Fibroblast of pulmonary artery (primary cell): Measurements from ENCODE around the gene CRIM1.

Source experiments
- DNase-seq: peaks from one replicate; pipeline ENCODE4 v3.0.0-alpha.2; 2010; ENCODE audit warnings: low read depth
- H3K4me3 ChIP-seq: replicated peaks from 2 replicates; pipeline ENCODE4 v1.5.1; 2011; ENCODE audit warnings: low read depth, mild to moderate bottlenecking, control low read depth, low read length, moderate library complexity
- TF ChIP-seq, protein P1 (sequence below): IDR thresholded peaks from 2 replicates; pipeline ENCODE4 v1.5.1; 2011; ENCODE audit warnings: mild to moderate bottlenecking, control low read depth, low read length, inconsistent platforms; ENCODE audit errors: missing control alignments

The CRIM1 gene

GRCh38 chr2:36379710-36380448 lies 24.3 kb downstream of the CRIM1 start:
- TF ChIP-seq, protein P1, sequence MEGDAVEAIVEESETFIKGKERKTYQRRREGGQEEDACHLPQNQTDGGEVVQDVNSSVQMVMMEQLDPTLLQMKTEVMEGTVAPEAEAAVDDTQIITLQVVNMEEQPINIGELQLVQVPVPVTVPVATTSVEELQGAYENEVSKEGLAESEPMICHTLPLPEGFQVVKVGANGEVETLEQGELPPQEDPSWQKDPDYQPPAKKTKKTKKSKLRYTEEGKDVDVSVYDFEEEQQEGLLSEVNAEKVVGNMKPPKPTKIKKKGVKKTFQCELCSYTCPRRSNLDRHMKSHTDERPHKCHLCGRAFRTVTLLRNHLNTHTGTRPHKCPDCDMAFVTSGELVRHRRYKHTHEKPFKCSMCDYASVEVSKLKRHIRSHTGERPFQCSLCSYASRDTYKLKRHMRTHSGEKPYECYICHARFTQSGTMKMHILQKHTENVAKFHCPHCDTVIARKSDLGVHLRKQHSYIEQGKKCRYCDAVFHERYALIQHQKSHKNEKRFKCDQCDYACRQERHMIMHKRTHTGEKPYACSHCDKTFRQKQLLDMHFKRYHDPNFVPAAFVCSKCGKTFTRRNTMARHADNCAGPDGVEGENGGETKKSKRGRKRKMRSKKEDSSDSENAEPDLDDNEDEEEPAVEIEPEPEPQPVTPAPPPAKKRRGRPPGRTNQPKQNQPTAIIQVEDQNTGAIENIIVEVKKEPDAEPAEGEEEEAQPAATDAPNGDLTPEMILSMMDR, result no peak
- no peak for DNase-seq
- H3K4me3 ChIP-seq, result no peak overlapping the region

DNA sequence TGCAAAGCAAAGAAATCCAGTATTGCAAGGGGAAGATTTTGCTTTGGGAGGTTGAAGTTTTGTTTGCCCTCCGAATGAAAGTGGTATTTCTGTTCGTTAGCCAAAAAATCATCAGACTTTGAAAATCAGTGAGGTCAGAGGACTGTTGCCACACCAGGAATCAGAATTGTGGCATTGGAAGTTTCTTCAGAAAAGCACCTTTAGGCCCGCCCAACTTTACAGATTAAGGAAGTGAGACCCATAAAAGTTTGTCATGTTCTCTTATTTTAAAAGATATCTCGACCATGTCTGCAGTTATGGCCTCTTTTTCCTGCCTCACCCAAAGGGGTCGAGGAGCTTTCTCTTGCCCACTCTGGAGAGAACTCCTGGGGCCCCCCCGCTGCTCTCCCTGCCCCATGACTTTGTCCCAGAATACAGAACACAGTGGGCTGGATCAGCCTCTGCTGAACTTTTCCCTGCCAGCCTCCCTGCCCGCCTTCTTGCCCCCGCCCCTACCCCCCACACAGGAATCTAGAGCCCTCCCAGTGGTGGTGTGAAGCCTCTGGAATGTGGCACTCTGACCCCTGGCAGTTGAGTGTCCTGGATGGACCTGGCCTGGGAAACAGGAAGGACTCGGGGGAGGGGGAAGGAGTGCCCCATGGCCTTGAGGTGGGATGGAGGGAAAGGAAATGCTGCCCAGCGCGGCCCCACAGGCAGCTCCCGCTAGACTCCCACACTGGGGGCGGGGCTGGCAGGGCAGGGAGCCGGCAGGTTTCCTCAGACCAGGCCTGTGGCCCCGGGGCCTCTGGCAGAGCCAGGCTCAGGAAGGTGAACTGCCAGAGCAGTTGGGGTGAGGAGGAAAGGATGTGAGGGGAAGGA lies 25.3 kb downstream of the CRIM1 start:
- DNase-seq, result peak; percentile 77
- H3K4me3 ChIP-seq, result no peak overlapping the region
- TF ChIP-seq, protein P1, result no peak

DNA sequence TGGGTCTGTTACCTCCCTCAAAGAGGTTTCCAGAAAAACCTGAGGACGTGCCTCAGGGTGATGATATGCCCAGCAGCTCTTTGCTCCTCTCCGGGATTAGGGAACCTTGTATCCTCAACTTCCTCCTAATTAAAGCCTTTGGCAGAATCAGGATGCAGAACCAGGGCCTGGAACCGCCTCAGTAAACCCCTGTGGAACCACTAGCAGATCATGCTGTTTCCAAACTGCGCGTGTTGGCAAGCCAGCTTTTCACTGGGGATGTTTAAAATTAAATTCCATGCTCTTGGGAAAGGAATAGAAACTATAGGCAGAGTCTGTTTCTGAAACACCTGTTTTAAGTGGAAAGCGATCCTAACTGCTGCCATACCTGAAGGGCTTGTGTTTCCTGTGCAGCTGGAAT lies 26.4 kb downstream of the CRIM1 start:
- H3K4me3 ChIP-seq, result no peak overlapping the region
- no peak for DNase-seq
- TF ChIP-seq, protein P1, result no peak

DNA sequence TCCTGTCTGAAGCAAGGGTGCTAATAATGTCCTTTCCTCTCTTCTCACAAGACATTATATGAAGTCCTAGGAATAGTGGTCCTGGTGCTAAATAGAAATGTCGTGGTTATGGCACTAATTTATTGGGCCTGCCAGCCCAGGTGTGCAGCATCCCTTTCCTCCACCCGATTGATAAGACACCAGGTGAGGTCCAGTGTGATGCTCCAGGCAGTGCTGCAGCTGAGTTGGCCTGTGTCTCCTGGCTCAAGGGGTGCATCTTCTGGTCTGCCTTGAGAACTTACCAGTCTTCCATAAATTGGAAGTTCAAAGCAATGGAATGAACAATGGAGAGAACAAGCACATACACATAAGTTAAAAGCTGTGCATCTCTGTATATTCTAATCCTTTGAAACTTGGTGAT lies 26.9 kb downstream of the CRIM1 start:
- TF ChIP-seq, protein P1, result no peak
- no peak for DNase-seq
- H3K4me3 ChIP-seq, result no peak overlapping the region

GRCh38 chr2:36383726-36384125 lies 28.1 kb downstream of the CRIM1 start:
- TF ChIP-seq, protein P1, result no peak
- H3K4me3 ChIP-seq, result no peak overlapping the region
- no peak for DNase-seq

GRCh38 chr2:36384454-36384853 lies 28.9 kb downstream of the CRIM1 start:
- TF ChIP-seq, protein P1, result no peak
- H3K4me3 ChIP-seq, result no peak overlapping the region
- no peak for DNase-seq
